GM12872 (cell line): ENCODE measurements around the gene GLI2.

ENCODE experiments used
- TF ChIP-seq, protein P1 (sequence below): IDR thresholded peaks from 3 replicates; pipeline ENCODE4 v1.5.1; 2011; ENCODE audit warnings: low read depth, mild to moderate bottlenecking, low read length, moderate library complexity; ENCODE audit not compliant: insufficient read depth

GLI2 gene

DNA sequence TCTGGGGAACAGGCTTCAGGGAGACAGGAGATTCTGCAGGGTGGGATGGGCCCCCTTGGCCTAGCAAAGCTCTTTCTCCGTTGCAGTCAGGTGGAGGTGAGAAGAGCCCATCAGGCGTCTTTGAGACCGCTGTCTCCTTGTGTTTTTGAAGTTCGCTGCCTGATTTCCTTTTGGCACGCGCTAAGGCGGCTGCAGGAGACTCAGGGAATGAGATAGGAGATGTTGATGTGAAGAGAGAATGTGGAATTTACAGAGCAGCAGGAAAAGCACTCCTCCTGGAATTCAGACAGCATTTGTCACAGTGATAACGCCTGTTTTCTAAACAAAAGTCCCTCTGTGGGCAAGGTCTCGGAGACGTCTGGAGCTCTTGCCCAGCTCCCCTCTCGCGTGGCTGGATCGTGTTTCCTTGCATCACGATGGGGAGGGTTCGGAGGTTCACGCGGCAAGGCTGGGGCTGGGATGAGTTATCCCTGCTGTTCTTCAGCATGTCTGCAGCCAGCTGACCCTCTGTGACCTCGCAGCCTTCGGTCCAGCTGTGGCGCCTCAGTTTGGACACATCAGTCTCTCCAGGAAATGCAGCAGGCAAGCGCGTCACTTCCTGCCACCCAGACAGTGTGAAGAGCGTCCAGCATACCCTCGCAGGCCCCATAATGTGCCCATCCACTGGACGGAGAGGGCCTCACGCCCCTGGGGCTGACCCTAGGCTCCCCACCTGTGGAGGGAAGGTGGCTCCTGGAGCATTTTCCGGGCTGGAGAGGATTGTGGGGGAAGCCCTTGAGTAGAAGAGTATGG, 30.2 kb downstream of the GLI2 start:
- TF ChIP-seq, protein P1, sequence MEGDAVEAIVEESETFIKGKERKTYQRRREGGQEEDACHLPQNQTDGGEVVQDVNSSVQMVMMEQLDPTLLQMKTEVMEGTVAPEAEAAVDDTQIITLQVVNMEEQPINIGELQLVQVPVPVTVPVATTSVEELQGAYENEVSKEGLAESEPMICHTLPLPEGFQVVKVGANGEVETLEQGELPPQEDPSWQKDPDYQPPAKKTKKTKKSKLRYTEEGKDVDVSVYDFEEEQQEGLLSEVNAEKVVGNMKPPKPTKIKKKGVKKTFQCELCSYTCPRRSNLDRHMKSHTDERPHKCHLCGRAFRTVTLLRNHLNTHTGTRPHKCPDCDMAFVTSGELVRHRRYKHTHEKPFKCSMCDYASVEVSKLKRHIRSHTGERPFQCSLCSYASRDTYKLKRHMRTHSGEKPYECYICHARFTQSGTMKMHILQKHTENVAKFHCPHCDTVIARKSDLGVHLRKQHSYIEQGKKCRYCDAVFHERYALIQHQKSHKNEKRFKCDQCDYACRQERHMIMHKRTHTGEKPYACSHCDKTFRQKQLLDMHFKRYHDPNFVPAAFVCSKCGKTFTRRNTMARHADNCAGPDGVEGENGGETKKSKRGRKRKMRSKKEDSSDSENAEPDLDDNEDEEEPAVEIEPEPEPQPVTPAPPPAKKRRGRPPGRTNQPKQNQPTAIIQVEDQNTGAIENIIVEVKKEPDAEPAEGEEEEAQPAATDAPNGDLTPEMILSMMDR = no peak

DNA sequence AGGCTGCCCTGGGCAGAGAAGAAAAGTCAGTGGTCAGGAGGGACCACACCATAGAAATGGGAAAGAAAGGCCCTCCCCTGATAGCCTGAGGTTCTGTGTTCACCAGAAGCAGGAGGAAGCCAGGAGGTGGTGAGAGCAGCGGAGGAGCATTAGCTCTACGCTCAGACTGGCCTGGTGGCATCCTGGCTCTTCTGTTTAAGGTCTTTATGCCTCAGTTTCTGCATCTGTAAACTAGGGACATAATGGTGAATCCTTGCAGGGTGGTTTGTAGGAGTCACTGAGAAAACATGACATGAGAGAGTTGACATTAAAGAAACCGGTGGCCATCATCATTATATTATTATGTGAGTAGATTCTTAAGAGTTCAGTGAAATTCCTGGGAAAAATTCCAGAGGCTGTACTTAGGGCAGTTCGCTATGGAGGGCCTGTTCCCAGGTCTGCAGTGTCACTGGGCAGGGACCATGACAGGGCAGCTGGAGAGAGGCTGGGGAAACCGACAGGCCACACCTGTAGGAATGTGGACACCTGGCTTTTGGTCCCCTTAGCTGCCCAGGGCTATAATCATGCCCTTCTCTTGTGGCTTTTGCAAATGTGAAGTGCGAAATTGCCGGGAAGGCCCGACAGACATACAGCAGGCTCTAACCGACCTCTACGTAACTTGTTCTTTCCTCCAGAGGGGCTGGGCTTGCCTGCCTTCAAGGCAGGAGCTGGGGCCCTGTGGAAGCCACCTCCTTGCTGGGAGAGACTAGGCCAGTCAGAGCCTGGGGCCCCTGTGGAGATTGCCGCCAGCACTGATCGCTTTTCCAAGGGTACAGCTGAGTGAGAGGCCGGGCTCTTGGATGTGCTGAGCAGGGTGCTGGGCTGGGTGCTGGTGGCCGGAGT, 31.0 kb downstream of the GLI2 start:
- TF ChIP-seq, protein P1 = no peak

DNA sequence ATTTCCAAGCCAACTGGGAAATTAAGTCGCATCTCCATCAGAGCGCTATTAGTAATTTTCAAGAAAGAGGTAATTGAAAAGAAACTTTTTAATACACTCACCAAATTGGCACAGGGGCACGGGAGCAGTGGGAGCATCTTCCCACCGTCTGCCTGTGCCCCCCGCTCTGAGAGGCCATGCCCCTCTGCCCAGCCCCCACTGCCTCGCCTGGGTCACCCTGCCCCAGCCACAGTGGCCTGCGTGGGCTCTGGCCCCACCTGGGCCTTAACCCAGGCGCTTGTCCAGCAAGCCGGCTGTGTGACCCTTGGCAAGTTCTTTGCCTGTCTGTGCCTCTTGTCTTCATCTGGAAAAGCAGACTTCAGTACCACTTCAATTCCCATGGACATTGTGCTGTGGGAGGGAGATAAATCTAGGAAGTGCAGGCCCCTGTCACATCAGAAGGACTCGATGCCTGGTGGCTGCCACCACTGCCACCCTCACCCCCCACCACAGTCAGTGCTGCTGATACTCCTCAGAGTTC, 31.9 kb downstream of the GLI2 start:
- TF ChIP-seq, protein P1 = no peak

DNA sequence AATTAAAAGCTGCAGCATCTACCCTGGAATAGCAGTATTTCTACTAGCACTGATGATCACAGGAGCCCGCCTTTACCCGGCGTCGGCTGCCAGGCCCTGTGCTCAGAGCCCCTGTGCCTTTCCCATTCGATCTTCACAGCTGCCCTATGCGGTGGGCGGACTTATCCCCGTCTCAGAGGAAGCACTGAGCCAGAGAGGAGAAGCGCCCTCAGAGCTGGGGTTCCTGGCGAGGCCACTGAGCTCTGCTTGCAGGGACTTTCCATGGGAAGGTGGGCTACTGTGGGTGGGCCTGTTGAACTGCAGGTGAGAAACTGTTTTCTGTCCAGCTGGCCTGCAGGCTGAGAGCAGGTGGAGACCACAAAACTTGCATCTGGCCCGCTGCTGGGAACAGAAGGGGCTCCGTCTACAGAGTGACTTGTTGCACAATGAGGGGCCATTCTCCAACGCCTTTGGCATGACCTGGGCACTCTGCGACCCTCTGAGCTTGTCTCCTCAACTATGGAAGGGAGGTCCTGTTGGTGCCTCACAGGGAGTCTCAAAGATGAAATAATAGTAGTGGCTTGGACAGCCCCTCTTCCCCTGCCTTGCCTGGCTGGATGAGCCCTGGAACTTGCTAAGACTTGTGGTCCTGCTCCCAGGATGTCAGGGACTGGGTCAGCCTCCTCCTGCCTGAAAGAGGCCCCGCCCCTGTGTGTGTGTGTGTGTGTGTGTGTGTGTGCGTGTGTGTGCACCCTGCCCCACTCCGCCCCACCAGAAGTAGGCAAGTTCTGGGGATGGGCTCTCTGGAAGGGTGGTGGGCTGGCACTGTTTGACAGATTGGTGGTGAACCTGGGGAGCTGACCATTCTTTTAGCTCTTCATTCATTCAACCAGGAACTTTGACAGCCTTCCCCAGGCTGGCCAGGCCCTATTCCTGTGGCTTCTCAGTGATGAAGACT, 32.7 kb downstream of the GLI2 start:
- TF ChIP-seq, protein P1 = no peak

DNA sequence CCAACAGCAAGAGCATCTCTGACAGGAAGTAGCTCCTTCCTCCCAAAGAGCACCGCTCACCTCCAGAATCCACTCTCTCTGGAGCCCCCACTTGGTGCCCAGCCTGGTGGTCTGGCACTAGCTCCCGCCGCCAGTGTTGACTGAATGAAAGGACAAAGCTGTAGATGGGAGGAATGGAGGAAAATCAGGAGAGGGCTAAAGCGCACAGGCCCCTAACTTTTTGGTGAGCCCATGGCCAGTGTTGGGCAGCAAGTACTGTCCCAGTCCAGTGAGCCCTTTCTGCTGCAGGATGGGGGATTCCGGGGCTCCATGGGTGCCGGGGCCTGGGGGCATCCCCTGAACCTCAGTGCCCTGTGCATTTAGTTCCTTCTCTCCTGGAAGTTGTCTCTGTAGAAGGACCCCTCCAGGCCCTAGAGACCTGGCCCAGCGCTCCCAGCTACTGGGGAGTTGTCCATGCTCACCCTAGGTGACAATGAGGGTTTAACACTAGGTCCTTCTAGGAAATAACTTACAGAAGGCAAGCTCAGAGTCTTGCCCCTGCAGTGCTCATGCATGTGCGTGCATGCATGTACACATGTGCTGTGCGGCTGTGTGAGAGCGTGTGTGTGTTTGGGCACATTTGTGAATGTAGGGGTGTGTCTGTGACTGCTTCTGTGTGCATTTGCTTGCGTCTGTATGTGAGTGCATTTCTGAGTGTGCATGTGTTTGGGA, 33.6 kb downstream of the GLI2 start:
- TF ChIP-seq, protein P1 = no peak

DNA sequence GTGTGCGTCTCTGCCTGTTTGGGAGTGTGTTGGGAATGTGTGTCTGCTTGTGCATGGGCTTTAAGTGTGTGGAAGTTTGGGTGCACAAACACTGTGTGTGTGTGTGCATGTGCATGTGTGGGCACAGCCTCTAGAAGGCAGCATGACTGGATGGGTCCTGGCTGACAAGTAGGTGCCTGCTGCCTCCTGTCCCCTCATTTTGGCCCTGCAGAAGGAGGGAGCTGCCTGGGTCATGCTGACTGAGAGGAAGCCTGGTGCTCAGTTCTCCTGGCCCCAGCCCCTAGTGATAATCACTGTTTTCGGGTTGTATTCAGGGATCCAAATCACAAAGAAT, 34.1 kb downstream of the GLI2 start:
- TF ChIP-seq, protein P1 = no peak
